Tibial nerve (tissue), 4 donors: Measurements from ENCODE around the gene PLCB1.

Experiments
- EP300 ChIP-seq, 2 donors: sonication (generic); formaldehyde crosslinking; IDR thresholded peaks; one replicate each; pipeline ENCODE4 v1.6.1; 2017; ENCODE audit warnings: antibody characterized with exemption in 2 of 2, mild to moderate bottlenecking in 1 of 2
- POLR2A ChIP-seq, 2 donors: fragments of 450-650 bp; IDR thresholded peaks; one replicate each; pipeline ENCODE4 v1.6.1; 2017; ENCODE audit warnings: antibody characterized with exemption in 2 of 2, mild to moderate bottlenecking in 2 of 2, moderate library complexity in 2 of 2
- TF ChIP-seq, protein P1 (sequence below), 5 experiments: fragments of 200-600 bp in 3 of 5; fragments of 450-650 bp in 2 of 5; sonication (generic) in 3 of 5; IDR thresholded peaks; one replicate each; pipeline ENCODE4 v1.5.1; 2016 to 2019; ENCODE audit warnings: antibody characterized with exemption in 5 of 5, mild to moderate bottlenecking in 3 of 5, moderate library complexity in 2 of 5

DNA sequence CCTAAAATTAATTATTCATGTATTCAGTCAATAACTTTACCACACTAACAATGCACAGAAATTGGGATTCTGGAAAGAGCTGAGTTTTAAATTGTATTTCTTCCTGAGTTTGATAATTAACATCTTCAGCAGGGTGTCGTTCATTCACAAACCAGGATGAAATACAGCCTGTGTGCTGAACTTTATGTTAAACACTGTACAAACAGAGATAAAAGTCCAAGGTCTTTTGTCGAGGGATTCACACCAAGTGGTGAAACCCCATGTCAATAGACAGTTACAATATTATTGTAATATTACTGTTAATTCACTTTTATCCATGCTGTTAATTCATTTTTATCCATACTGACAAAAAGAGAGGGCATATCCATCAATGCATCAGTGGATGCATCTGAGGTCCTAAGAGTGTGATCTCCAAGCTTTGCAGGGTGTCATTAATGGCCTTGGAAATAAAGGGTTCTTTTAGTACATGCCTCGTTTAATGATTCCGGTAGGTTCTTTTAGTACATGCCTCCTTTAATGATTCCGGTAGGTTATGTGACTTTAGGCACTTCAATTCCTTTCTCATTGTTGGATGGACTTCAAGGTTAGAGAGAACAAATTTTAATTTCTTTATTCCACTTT, 234.3 kb downstream of the PLCB1 start:
- TF ChIP-seq, protein P1, sequence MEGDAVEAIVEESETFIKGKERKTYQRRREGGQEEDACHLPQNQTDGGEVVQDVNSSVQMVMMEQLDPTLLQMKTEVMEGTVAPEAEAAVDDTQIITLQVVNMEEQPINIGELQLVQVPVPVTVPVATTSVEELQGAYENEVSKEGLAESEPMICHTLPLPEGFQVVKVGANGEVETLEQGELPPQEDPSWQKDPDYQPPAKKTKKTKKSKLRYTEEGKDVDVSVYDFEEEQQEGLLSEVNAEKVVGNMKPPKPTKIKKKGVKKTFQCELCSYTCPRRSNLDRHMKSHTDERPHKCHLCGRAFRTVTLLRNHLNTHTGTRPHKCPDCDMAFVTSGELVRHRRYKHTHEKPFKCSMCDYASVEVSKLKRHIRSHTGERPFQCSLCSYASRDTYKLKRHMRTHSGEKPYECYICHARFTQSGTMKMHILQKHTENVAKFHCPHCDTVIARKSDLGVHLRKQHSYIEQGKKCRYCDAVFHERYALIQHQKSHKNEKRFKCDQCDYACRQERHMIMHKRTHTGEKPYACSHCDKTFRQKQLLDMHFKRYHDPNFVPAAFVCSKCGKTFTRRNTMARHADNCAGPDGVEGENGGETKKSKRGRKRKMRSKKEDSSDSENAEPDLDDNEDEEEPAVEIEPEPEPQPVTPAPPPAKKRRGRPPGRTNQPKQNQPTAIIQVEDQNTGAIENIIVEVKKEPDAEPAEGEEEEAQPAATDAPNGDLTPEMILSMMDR (IDR thresholded peaks at IDR 0.05) = no peak
- no peak for TF ChIP-seq POLR2A (IDR thresholded peaks at IDR 0.05)
- no peak for TF ChIP-seq EP300 (IDR thresholded peaks at IDR 0.05)
